Uterus (tissue), 2 donors: Measurements from ENCODE around the gene AEBP1.

Experiments used
- CTCF ChIP-seq, 4 experiments: fragments of 200-600 bp in 2 of 4; fragments of 450-650 bp in 2 of 4; sonication (generic) in 2 of 4; IDR thresholded peaks; one replicate each; pipeline ENCODE4 v1.5.1; 2016 to 2019; ENCODE audit warnings: antibody characterized with exemption in 4 of 4, mild to moderate bottlenecking in 2 of 4, moderate library complexity in 1 of 4
- POLR2A ChIP-seq, 2 donors: fragments of 450-650 bp; IDR thresholded peaks; one replicate each; pipeline ENCODE4 v1.6.1; 2016; ENCODE audit warnings: antibody characterized with exemption in 2 of 2, mild to moderate bottlenecking in 1 of 2, moderate library complexity in 1 of 2

GRCh38 chr7:44144968-44145478 lies 40.9 kb downstream of the AEBP1 start:
- TF ChIP-seq CTCF (IDR thresholded peaks at IDR 0.05) (no peak), POLR2A (IDR thresholded peaks at IDR 0.05) (no peak)
